Peyer's patch (tissue), 4 donors: ENCODE data around the gene SIGLEC6. TPM values are rescaled to one million over a fixed set of nuclear protein-coding genes. Genes with fewer than 3 reads are reported as not detected.

Source experiments
- DNase-seq, 3 donors: peaks; one replicate each; pipeline ENCODE4 v3.0.0-alpha.2; 2017 to 2019
- H3K27ac ChIP-seq, 4 donors: fragments of 200-600 bp; sonication (generic); one replicate each; pipeline ENCODE4 v1.5.1; 2016 to 2019
- H3K27me3 ChIP-seq, 2 donors: fragments of 200-600 bp; sonication (generic); one replicate each; pipeline ENCODE4 v1.5.1; 2019
- H3K36me3 ChIP-seq, 3 donors: fragments of 200-600 bp; sonication (generic); one replicate each; pipeline ENCODE4 v1.5.1; 2016 to 2019
- H3K4me1 ChIP-seq, 4 donors: fragments of 200-600 bp; sonication (generic); one replicate each; pipeline ENCODE4 v1.5.1; 2016 to 2019
- H3K4me3 ChIP-seq, 4 donors: fragments of 200-600 bp; sonication (generic); 1 replicate in 3 of 4; 2 replicates in 1 of 4; pipeline ENCODE4 v1.5.1; 2016 to 2019; ENCODE audit warnings: mild to moderate bottlenecking in 1 of 4
- H3K9me3 ChIP-seq, 4 donors: fragments of 200-600 bp; sonication (generic); one replicate each; pipeline ENCODE4 v1.5.1; 2016 to 2019; ENCODE audit warnings: mild to moderate bottlenecking in 1 of 4
- CTCF ChIP-seq, 6 experiments: fragments of 450-650 bp in 4 of 6; fragments of 200-600 bp in 2 of 6; sonication (generic) in 1 of 6; IDR thresholded peaks; one replicate each; pipeline ENCODE4 v1.5.1; 2017 to 2019; ENCODE audit warnings: antibody characterized with exemption in 6 of 6, mild to moderate bottlenecking in 3 of 6, moderate library complexity in 1 of 6
- POLR2A ChIP-seq, 2 donors: fragments of 450-650 bp; IDR thresholded peaks; one replicate each; pipeline ENCODE4 v1.5.1; 2017; ENCODE audit warnings: antibody characterized with exemption in 2 of 2, mild to moderate bottlenecking in 2 of 2, moderate library complexity in 2 of 2
- total RNA-seq, 4 donors: library from RNA; depleted of rRNA; stranded (reverse); fragments of >200 nt; gene quantifications; one replicate each; pipeline ENCODE4 v1.1.0, GENCODE V29; 2016

SIGLEC6 gene
- total RNA-seq, 4 donors from 2014 or later: 2.7 to 19.8 (median 6.8) TPM; not detected in 1

- H3K9me3 ChIP-seq: no peaks in the 10 kb centered on the region
- no peaks in the 10 kb centered on the region for H3K27me3 ChIP-seq
- H3K4me1 ChIP-seq: peaks cover 0 to 17% (median 2%) of the 10 kb centered on the region in 4 donors
- peak overlapping the region; percentile 56 to 75 (median 66) for H3K4me3 ChIP-seq
- H3K36me3 ChIP-seq: peaks cover 0 to 13% (median 0%) of the 10 kb centered on the region in 3 donors
- peak overlapping the region in 3 of 4 donors; percentile 10 to 62 (median 52) for H3K27ac ChIP-seq
- no peak for DNase-seq
- TF ChIP-seq POLR2A (IDR thresholded peaks at IDR 0.05): no peak
- no peak for TF ChIP-seq CTCF (IDR thresholded peaks at IDR 0.05)
These were observed 40.1 kb upstream of the SIGLEC6 start for GRCh38 chr19:51571599-51571998.

GRCh38 chr19:51570962-51571575, 39.6 kb upstream of the SIGLEC6 start, which contains the start of gene ZNF175:
TSS of gene ZNF175 (plus strand) at chr19:51571283. CDS start at chr19:51573330, 2,047 bp downstream.
- Histone ChIP-seq H3K27me3 (no peaks in the 10 kb centered on the region), H3K27ac (peak within 1 kb of the TSS; percentile 10 to 62 (median 52))
- no peak for TF ChIP-seq CTCF (IDR thresholded peaks at IDR 0.05)
- peak in 1 of 2 donors; percentile 8 for TF ChIP-seq POLR2A (IDR thresholded peaks at IDR 0.05)

DNA sequence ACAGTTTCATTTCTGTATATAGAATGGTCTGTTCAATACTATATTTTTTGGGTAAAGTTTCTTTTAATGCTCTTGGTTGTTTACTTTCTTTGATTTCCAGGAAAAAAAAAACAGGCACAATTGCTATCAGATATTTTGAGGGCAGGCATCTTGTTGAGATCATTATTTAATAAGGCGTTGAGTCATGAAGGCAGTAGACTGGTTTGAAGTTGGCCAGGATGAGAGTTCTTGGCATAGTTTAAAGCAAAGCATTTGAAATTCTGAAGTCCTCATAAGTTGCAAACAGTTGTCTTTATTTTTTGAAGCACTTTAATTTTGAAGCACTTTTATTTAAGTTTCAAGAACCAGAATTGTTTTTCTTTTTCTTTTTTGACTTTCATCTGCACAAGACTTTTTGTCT, 37.0 kb upstream of the SIGLEC6 start:
- H3K4me3 ChIP-seq: no peak overlapping the region
- peaks cover 0 to 17% (median 9%) of the 10 kb centered on the region in 4 donors for H3K4me1 ChIP-seq
- no peak overlapping the region for H3K27ac ChIP-seq
- DNase-seq: no peak
- H3K27me3 ChIP-seq: no peaks in the 10 kb centered on the region
- peaks cover 0 to 6% (median 0%) of the 10 kb centered on the region in 3 donors for H3K36me3 ChIP-seq
- TF ChIP-seq CTCF (IDR thresholded peaks at IDR 0.05) (no peak), POLR2A (IDR thresholded peaks at IDR 0.05) (no peak)
- H3K9me3 ChIP-seq: no peaks in the 10 kb centered on the region

More at GRCh38 chr19:51570962-51571575, 39.6 kb upstream of the SIGLEC6 start, which contains the start of gene ZNF175:
- peak; percentile 81 to 97 (median 89) for DNase-seq
- Histone ChIP-seq H3K9me3 (no peaks in the 10 kb centered on the region), H3K4me3 (peak within 1 kb of the TSS; percentile 56 to 75 (median 66)), H3K36me3 (peaks cover 0 to 13% (median 0%) of the 10 kb centered on the region in 3 donors), H3K4me1 (peaks cover 0 to 17% (median 2%) of the 10 kb centered on the region in 4 donors)

GRCh38 chr19:51567583-51567982, 36.1 kb upstream of the SIGLEC6 start:
- no peak for TF ChIP-seq CTCF (IDR thresholded peaks at IDR 0.05)
- TF ChIP-seq POLR2A (IDR thresholded peaks at IDR 0.05): no peak
- DNase-seq: no peak
- H3K27me3 ChIP-seq: no peaks in the 10 kb centered on the region
- no peaks in the 10 kb centered on the region for H3K9me3 ChIP-seq
- H3K4me1 ChIP-seq: peaks cover 0 to 10% (median 9%) of the 10 kb centered on the region in 4 donors
- H3K27ac ChIP-seq: no peak overlapping the region
- H3K36me3 ChIP-seq: no peaks in the 10 kb centered on the region
- H3K4me3 ChIP-seq: no peak overlapping the region

GRCh38 chr19:51566489-51567100, 35.1 kb upstream of the SIGLEC6 start:
- no peak overlapping the region for H3K27ac ChIP-seq
- H3K27me3 ChIP-seq: no peaks in the 10 kb centered on the region
- H3K4me3 ChIP-seq: no peak overlapping the region
- DNase-seq: no peak
- no peak for TF ChIP-seq CTCF (IDR thresholded peaks at IDR 0.05)
- no peak for TF ChIP-seq POLR2A (IDR thresholded peaks at IDR 0.05)
- H3K36me3 ChIP-seq: no peaks in the 10 kb centered on the region
- no peaks in the 10 kb centered on the region for H3K9me3 ChIP-seq
- peaks cover 0 to 8% (median 3%) of the 10 kb centered on the region in 4 donors for H3K4me1 ChIP-seq
